H1 (cell line): ENCODE measurements around the gene SPTB. TPM values are rescaled to one million over a fixed set of nuclear protein-coding genes. Genes with fewer than 3 reads are reported as not detected.

Source experiments
- CTCF ChIA-PET: fragments of 300-600 bp; sonication (Branson Sonifier 250); formaldehyde crosslinking; loops from one replicate; lab custom pipeline; 2021; ENCODE audit not compliant: partially characterized antibody; lab: Charles Lee
- POLR2A ChIA-PET: fragments of 300-600 bp; sonication (Branson Sonifier 250); formaldehyde crosslinking; loops from one replicate; lab custom pipeline; 2021; ENCODE audit warnings: inconsistent platforms; ENCODE audit not compliant: partially characterized antibody; lab: Charles Lee
- DNase-seq, 2 experiments: peaks; one replicate each; pipeline versions ENCODE4 v3.0.0 to v3.0.0-alpha.2; 2010 to 2022; ENCODE audit warnings: low spot score in 2 of 2, low read depth in 1 of 2, mixed read lengths in 1 of 2
- FAIRE-seq: peaks from 2 replicates; lab custom pipeline; 2011; peaks lifted over from hg19 to GRCh38; lab: Jason Lieb, UNC
- H2AFZ ChIP-seq: 2 replicates; pipeline ENCODE4 v1.8.1; 2012; ENCODE audit warnings: low read length, inconsistent platforms
- H2AK5ac ChIP-seq: 2 replicates; pipeline ENCODE4 v1.6.1; 2013; ENCODE audit warnings: low read depth, low read length
- H2BK120ac ChIP-seq: replicated peaks from 2 replicates; pipeline ENCODE3; 2013; ENCODE audit warnings: low read depth, low read length, inconsistent platforms
- H2BK12ac ChIP-seq: 2 replicates; pipeline ENCODE4 v1.6.1; 2013; ENCODE audit warnings: low read depth, low read length
- H2BK15ac ChIP-seq: 2 replicates; pipeline ENCODE4 v1.6.1; 2013; ENCODE audit warnings: low read length
- H2BK20ac ChIP-seq: 2 replicates; pipeline ENCODE4 v1.6.1; 2013; ENCODE audit warnings: low read length
- H2BK5ac ChIP-seq: 2 replicates; pipeline ENCODE4 v1.6.1; 2013; ENCODE audit warnings: low read depth, low read length
- H3K14ac ChIP-seq: 2 replicates; pipeline ENCODE4 v1.6.1; 2013; ENCODE audit warnings: inconsistent platforms; ENCODE audit not compliant: insufficient read length
- H3K18ac ChIP-seq: 2 replicates; pipeline ENCODE4 v1.6.1; 2013; ENCODE audit warnings: low read length; ENCODE audit errors: extremely low read depth
- H3K23ac ChIP-seq: 2 replicates; pipeline ENCODE4 v1.6.1; 2013; ENCODE audit warnings: inconsistent platforms; ENCODE audit not compliant: insufficient read length
- H3K23me2 ChIP-seq: 2 replicates; pipeline ENCODE4 v1.6.1; 2013; ENCODE audit warnings: low read depth, low read length
- H3K27ac ChIP-seq: 2 replicates; pipeline ENCODE4 v1.6.1; 2011; ENCODE audit warnings: low read depth, low read length, inconsistent platforms
- H3K27me3 ChIP-seq, 4 experiments: replicated peaks in 1 of 4; 1 replicate in 1 of 4; 2 replicates in 3 of 4; pipeline versions ENCODE4 v1.6.1 to v1.8.1; 2011 to 2013; ENCODE audit warnings: low read length in 3 of 4, mild to moderate bottlenecking in 3 of 4, inconsistent platforms in 2 of 4, mixed read lengths in 2 of 4, moderate library complexity in 1 of 4; ENCODE audit not compliant: control insufficient read depth in 3 of 4, insufficient read depth in 3 of 4; ENCODE audit errors: extremely low read depth in 1 of 4
- H3K36me3 ChIP-seq, 4 experiments: 2 replicates each; pipeline versions ENCODE4 v1.6.1 to v1.8.1; 2011 to 2013; ENCODE audit warnings: mild to moderate bottlenecking in 4 of 4, low read length in 3 of 4, moderate library complexity in 2 of 4, control low read depth in 1 of 4, inconsistent platforms in 1 of 4; ENCODE audit not compliant: insufficient read depth in 4 of 4, control insufficient read depth in 2 of 4
- H3K4ac ChIP-seq: replicated peaks from 2 replicates; pipeline ENCODE3; 2013; ENCODE audit warnings: low read length, low read depth, mixed read lengths, inconsistent platforms; ENCODE audit not compliant: insufficient read length
- H3K4me1 ChIP-seq, 4 experiments: replicated peaks in 1 of 4; 1 replicate in 1 of 4; 2 replicates in 3 of 4; pipeline versions ENCODE4 v1.6.1 to v1.8.1; 2011 to 2013; ENCODE audit warnings: low read length in 3 of 4, inconsistent platforms in 2 of 4, mixed read lengths in 1 of 4; ENCODE audit not compliant: insufficient read depth in 4 of 4, control insufficient read depth in 3 of 4
- H3K4me2 ChIP-seq, 2 experiments: 2 replicates each; pipeline versions ENCODE4 v1.6.1 to v1.8.1; 2011 to 2013; ENCODE audit warnings: low read depth in 2 of 2, low read length in 2 of 2, control low read depth in 1 of 2, inconsistent platforms in 1 of 2, mild to moderate bottlenecking in 1 of 2; ENCODE audit not compliant: insufficient read depth in 1 of 2
- H3K4me3 ChIP-seq, 4 experiments: fragments of 200-600, 300-600 bp in 1 of 4; sonication (generic), shearing (Covaris generic), sonication (Bioruptor Twin) in 1 of 4; 2 replicates each; pipeline versions ENCODE4 v1.5.1 to v1.8.1; 2011 to 2016; ENCODE audit warnings: low read length in 4 of 4, low read depth in 3 of 4, control low read depth in 2 of 4, inconsistent platforms in 2 of 4, mild to moderate bottlenecking in 2 of 4, mixed read lengths in 1 of 4, moderate library complexity in 1 of 4; ENCODE audit not compliant: insufficient read depth in 2 of 4; ENCODE audit errors: extremely low read depth in 1 of 4
- H3K56ac ChIP-seq: replicated peaks from 2 replicates; pipeline ENCODE3; 2013; ENCODE audit warnings: low read depth, mild to moderate bottlenecking, mixed read lengths, low read length, inconsistent platforms; ENCODE audit not compliant: insufficient read length
- H3K79me1 ChIP-seq: 2 replicates; pipeline ENCODE4 v1.6.1; 2013; ENCODE audit warnings: low read depth, low read length, control low read depth
- H3K79me2 ChIP-seq, 2 experiments: 2 replicates each; pipeline versions ENCODE4 v1.6.1 to v1.8.1; 2012 to 2013; ENCODE audit warnings: low read length in 2 of 2, mild to moderate bottlenecking in 2 of 2, inconsistent platforms in 1 of 2; ENCODE audit not compliant: insufficient read depth in 2 of 2, control insufficient read depth in 1 of 2
- H3K9ac ChIP-seq, 4 experiments: replicated peaks in 1 of 4; 1 replicate in 1 of 4; 2 replicates in 3 of 4; pipeline versions ENCODE4 v1.6.1 to v1.8.1; 2011 to 2013; ENCODE audit warnings: low read depth in 3 of 4, low read length in 3 of 4, control low read depth in 2 of 4, mild to moderate bottlenecking in 2 of 4, moderate library complexity in 2 of 4, inconsistent platforms in 1 of 4; ENCODE audit errors: extremely low read depth in 1 of 4
- H3K9me3 ChIP-seq, 2 experiments: 2 replicates each; pipeline versions ENCODE4 v1.6.1 to v1.8.1; 2012 to 2013; ENCODE audit warnings: mild to moderate bottlenecking in 2 of 2, moderate library complexity in 2 of 2, control low read depth in 1 of 2, inconsistent platforms in 1 of 2, low read depth in 1 of 2, low read length in 1 of 2, mixed read lengths in 1 of 2; ENCODE audit not compliant: insufficient read depth in 2 of 2
- H4K20me1 ChIP-seq, 2 experiments: replicated peaks in 1 of 2; 2 replicates each; pipeline versions ENCODE3 to v1.8.1; 2011 to 2013; ENCODE audit warnings: inconsistent platforms in 2 of 2, low read length in 2 of 2, mild to moderate bottlenecking in 1 of 2; ENCODE audit not compliant: insufficient read depth in 2 of 2, control insufficient read depth in 1 of 2
- H4K5ac ChIP-seq: 2 replicates; pipeline ENCODE4 v1.6.1; 2013; ENCODE audit warnings: low read length, low read depth, mixed read lengths, inconsistent platforms; ENCODE audit not compliant: insufficient read length
- H4K8ac ChIP-seq: 2 replicates; pipeline ENCODE4 v1.8.0; 2013; ENCODE audit warnings: mild to moderate bottlenecking, moderate library complexity, low read length, inconsistent platforms; ENCODE audit not compliant: insufficient read depth; ENCODE audit errors: extremely low read depth
- H4K91ac ChIP-seq: replicated peaks from 2 replicates; pipeline ENCODE3; 2013; ENCODE audit warnings: low read length, mixed read lengths, inconsistent platforms; ENCODE audit not compliant: insufficient read length
- BCL11A ChIP-seq, 2 experiments: IDR thresholded peaks; one replicate each; pipeline ENCODE4 v1.6.1; 2011; ENCODE audit warnings: low read depth in 2 of 2, low read length in 2 of 2, mild to moderate bottlenecking in 2 of 2
- CHD1 ChIP-seq: IDR thresholded peaks from 2 replicates; pipeline ENCODE4 v1.6.1; 2012; ENCODE audit warnings: low read depth, low read length, improper control_type of control experiment
- EGR1 ChIP-seq: IDR thresholded peaks from 2 replicates; pipeline ENCODE4 v1.6.1; 2011; ENCODE audit warnings: low read depth, low read length, borderline replicate concordance
- JUN ChIP-seq: IDR thresholded peaks from 2 replicates; pipeline ENCODE4 v1.6.1; 2011; ENCODE audit warnings: low read depth, mild to moderate bottlenecking, improper control_type of control experiment, low read length
- KDM5A ChIP-seq: fragments of 200-600 bp; IDR thresholded peaks from 2 replicates; pipeline ENCODE4 v1.7.1; 2012; ENCODE audit warnings: mild to moderate bottlenecking, low read length, inconsistent platforms, mixed read lengths
- PHF8 ChIP-seq: fragments of 200-600 bp; sonication (generic); conservative IDR thresholded peaks from 2 replicates; pipeline ENCODE4 v1.7.1; 2012; ENCODE audit warnings: low read depth, mild to moderate bottlenecking, inconsistent platforms, low read length, moderate library complexity
- POLR2AphosphoS5 ChIP-seq: IDR thresholded peaks from 2 replicates; pipeline ENCODE4 v1.6.1; 2011; ENCODE audit warnings: low read depth, low read length
- POU5F1 ChIP-seq: IDR thresholded peaks from 2 replicates; pipeline ENCODE4 v1.6.1; 2011; ENCODE audit warnings: low read depth, mild to moderate bottlenecking, low read length, moderate library complexity
- SIN3A ChIP-seq, 2 experiments: IDR thresholded peaks in 1 of 2; conservative IDR thresholded peaks in 1 of 2; 2 replicates each; pipeline ENCODE4 v1.6.1; 2011 to 2012; ENCODE audit warnings: low read length in 2 of 2, improper control_type of control experiment in 1 of 2, low read depth in 1 of 2, mild to moderate bottlenecking in 1 of 2
- SIRT6 ChIP-seq: IDR thresholded peaks from one replicate; pipeline ENCODE4 v1.7.1; 2012; ENCODE audit warnings: low read length, inconsistent platforms
- SIX5 ChIP-seq: IDR thresholded peaks from 2 replicates; pipeline ENCODE4 v1.6.1; 2011; ENCODE audit warnings: mild to moderate bottlenecking, low read depth, low read length
- WGBS, 2 experiments: shearing (Covaris generic) in 1 of 2; methylation state at CpG; one replicate each; pipeline versions ENCODE4 v1.1.6 to v1.1.7; 2013 to 2015; ENCODE audit warnings: low lambda C conversion rate in 2 of 2, mixed read lengths in 2 of 2, inconsistent platforms in 1 of 2, low coverage in 1 of 2, missing lambda C conversion rate in 1 of 2; ENCODE audit not compliant: insufficient replicate concordance in 2 of 2, insufficient coverage in 1 of 2, insufficient read length in 1 of 2; ENCODE audit errors: extremely low coverage in 1 of 2, missing lambda C conversion rate in 1 of 2; 5-methylcytosine and 5-hydroxymethylcytosine counted together
- polyA plus RNA-seq, 7 experiments: library from polyadenylated mRNA; depleted of rRNA in 3 of 7; stranded (reverse) in 5 of 7; unstranded in 2 of 7; fragments of >200 nt in 5 of 7; fragments of 200-250 nt in 2 of 7; gene quantifications; 1 replicate in 5 of 7; 2 replicates in 1 of 7; 4 replicates in 1 of 7; pipeline versions ENCODE4 v1.2.1 to v1.2.3, GENCODE V29; 2011 to 2013; ENCODE audit warnings: missing spikeins in 2 of 7, mixed read lengths in 2 of 7
- total RNA-seq: library from RNA; stranded (reverse); fragmentation: NEBNext Ultra II Directional; extraction: Animal tissue kit (Norgen Biotek cat#: 25700); gene quantifications from 2 replicates; pipeline ENCODE4 v1.2.1, GENCODE V29; 2021

SPTB gene
- total and polyA plus RNA-seq, 2 of the 8 experiments (the other 6 are each of a cell fraction or from before 2014, with no cell fraction given) = 0.30 to 2.4 TPM

GRCh38 chr14:64795921-64796320 lies 83.8 kb downstream of the SPTB start:
- FAIRE-seq = no peak

More at GRCh38 chr14:64795921-64796320, 83.8 kb downstream of the SPTB start:
- Histone ChIP-seq H3K56ac (no peak overlapping the region), H3K9me3 (no peaks in the 10 kb centered on the region; a peak in 1 of 4 replicates), H3K79me2 (no peaks in the 10 kb centered on the region), H3K4me2 (no peak overlapping the region), H4K5ac (no peak overlapping the region), H3K18ac (no peak overlapping the region), H4K8ac (no peak overlapping the region), H2BK15ac (no peak overlapping the region), H3K23me2 (no peaks in the 10 kb centered on the region), H2AK5ac (no peak overlapping the region), H3K27ac (no peak overlapping the region), H3K23ac (no peak overlapping the region), H3K36me3 (no peaks in the 10 kb centered on the region), H3K4me3 (no peak overlapping the region), H2BK12ac (no peak overlapping the region), H3K9ac (no peak overlapping the region), H2BK20ac (no peak overlapping the region), H3K14ac (no peak overlapping the region), H3K27me3 (no peaks in the 10 kb centered on the region), H3K4me1 (peaks cover 0 to 2% (median under 1%) of the 10 kb centered on the region in 4 experiments; a peak in 1 of 7 replicates), H3K4ac (no peak overlapping the region), H2BK120ac (no peak overlapping the region), H2AFZ (no peak overlapping the region), H2BK5ac (no peak overlapping the region), H3K79me1 (no peaks in the 10 kb centered on the region), H4K20me1 (no peaks in the 10 kb centered on the region), H4K91ac (no peak overlapping the region)
- 85% methylated on average over 3 of the region's 3 CpGs; no CpG with 5 or more reads in 1 of the 2 experiments for WGBS, 2 experiments
- CTCF ChIA-PET = interaction anchor here (0.6 to 13.2 kb wide), 14 partner anchors 9 to 373 kb away, joined by 3 to 323 read pairs (median 4); no protein-coding TSS in a partner anchor
- TF ChIP-seq SIRT6 = no peak
- TF ChIP-seq SIX5 = no peak
- no peak for TF ChIP-seq POLR2AphosphoS5
- TF ChIP-seq POU5F1 = no peak
- TF ChIP-seq EGR1 = no peak
- TF ChIP-seq PHF8 = no peak
- no peak for TF ChIP-seq BCL11A (IDR thresholded peaks at IDR 0.05; ENCODE audit: low read depth in 2 of 2, low read length in 2 of 2)
- no peak for TF ChIP-seq SIN3A (conservative IDR thresholded peaks at IDR 0.05 in 1 of 2, IDR thresholded peaks at IDR 0.05 in 1 of 2; ENCODE audit: low read depth in 1 of 2, low read length in 2 of 2)
- no peak for TF ChIP-seq JUN
- TF ChIP-seq KDM5A = no peak
- no peak for TF ChIP-seq CHD1
- no peak for DNase-seq
- POLR2A ChIA-PET = interaction anchor here (0.6 to 1.2 kb wide), 3 partner anchors 12 to 127 kb away, joined by 3 to 6 read pairs (median 4); no protein-coding TSS in a partner anchor
